Epidermal melanocyte (primary cell): ENCODE results near the gene PDYN.

ENCODE experiments used
- DNase-seq: peaks from one replicate; pipeline ENCODE4 v3.0.0; 2011; ENCODE audit warnings: low spot score; ENCODE audit not compliant: insufficient read length

The PDYN gene

DNA sequence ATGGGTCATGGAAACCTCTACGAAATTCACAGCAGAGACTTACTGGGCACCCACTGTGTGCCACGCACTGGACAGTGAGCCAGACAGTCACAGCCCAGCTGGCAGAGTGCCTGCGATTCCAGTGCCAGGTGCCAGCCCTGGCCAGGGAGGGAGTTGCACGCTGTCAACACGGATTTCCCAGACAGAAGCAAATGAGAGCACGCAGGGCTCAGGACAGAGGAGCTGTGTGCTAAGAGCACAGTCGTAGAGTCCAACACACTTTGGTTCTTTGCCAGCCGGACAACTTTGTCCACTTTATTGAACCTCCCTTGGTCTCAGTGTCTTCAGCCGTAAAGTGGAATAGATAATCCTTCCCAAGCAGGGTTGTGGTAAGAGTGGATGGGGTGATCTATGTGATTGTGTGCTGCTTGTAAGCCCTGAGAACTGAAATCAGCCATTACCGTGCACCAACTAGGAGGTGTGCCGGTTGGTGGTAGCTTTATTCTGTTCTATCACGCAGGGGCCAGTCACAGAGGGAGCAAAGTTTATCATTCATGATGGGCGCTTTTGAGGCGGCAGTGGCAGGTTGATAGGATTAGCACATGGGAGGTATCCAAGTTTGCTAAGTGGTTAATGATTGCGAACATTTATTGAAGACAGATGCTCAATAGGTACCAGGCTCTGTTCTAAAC is 58.0 kb downstream of the PDYN start:
- no peak for DNase-seq

DNA sequence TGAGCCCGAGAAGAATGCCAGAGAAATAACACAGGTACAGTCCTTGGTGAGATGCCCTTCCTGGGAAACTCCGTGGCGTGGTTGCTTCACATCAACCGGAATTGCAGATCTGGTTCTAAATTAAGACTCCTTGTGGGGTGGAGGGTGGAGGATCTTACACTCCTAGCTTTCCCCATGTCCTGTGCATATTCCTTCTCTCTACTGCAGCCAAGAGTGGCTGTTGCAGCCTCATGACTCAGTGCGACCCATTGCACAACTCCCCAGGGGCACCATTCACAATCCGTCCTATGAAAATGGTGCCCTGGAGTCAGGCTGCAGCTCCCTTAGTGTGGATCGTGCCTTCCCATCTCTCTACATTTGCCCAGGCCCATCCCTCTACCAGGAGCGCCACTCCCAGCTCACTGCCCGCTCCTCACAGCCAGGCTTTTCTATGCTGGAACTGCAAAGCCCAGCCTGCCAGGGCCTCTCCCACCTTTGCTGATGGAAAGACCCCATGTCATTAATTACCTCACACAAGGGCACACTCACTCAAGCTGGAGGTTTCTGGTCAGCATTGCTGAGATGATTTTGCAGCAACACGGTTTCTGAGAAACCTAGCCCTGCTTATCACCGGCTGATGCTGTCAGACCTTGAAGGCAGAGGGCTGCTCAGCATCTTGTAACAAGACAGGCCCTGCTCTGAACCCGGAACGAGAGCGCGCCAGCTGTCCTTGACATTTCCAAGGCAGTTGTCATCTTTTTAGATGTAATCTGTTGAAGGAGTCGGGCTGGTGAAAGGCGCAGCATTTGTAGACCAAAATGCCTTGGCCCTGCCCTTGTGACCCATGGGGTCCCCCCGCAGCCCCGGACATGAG is 58.9 kb downstream of the PDYN start:
- DNase-seq, result peak; percentile 57

DNA sequence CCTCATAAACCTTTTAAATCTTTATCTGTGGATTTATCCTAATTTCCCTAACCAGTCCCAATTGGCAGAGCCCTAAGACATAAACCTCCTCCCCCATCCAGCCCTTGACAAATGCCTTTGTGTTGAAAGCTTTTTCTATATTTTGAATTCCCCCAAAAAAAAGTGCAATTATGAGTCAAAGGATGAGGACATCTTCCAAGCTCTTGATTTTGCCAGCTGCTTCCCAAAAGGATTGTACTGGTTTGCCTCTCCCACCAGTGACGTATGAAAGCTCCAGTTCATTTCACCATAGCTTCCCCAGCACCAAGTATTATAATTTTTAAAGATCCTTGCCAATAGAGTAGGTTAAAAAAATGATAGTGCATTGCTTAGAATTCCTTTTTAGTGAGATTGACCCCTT is 59.7 kb downstream of the PDYN start:
- DNase-seq, result no peak

DNA sequence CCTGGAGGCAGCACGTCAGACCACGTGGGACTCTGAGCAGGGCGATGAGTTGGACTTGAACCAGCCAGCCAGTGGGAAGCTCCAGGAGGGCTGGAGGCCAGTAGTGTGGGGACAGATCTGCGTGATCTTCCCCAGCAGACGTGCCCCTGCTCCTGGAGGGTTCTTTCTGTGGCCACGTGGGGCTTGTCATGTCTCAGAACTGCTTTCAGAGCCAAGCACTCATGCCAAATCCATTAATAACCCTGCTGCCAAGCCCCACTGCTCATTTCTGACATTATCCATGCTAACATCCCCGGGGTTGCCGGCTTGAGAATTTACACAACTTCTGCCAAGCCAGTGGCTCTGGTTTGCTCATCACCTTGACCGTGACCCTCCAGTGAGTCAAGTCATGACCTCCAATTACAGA is 60.4 kb downstream of the PDYN start:
- DNase-seq, result peak; percentile 60

DNA sequence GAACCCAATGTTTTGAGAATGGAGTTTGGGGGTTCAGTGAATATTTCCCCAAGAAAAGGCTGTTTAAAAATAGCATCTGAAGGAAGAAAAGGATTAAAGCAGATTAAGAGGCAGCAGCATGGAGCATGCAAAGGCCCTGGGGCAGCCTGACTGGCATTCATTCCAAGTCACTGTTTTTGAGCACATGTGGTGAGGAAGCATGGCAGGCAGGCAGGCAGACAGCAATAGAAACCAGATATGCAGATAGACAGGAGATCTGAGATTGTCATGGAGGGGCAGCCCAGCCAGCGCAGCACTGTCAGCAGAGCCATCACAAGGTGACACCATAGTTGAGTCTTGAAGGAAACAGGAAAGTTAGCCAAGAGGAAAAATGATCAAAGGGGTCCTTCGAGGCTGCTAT is 60.9 kb downstream of the PDYN start:
- no peak for DNase-seq

DNA sequence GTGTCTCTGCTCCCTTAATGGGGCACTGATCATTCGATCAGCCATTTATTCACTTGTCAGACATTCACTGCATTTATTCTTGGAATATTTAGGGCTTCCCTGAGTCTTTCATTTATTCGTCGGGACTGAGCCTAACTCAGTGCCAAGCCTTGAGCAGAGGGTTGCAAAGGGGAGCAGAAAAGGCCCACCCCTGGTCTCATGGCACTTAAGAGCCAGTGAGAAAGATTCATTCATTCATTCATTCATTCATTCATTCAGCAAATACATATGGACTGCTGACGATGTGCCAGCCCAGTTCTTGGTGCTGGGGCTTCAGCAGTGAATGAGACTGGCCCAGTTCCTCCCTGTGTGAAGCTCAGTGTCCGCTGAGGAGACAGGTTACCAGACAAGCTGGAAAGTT is 62.0 kb downstream of the PDYN start:
- DNase-seq, result no peak

DNA sequence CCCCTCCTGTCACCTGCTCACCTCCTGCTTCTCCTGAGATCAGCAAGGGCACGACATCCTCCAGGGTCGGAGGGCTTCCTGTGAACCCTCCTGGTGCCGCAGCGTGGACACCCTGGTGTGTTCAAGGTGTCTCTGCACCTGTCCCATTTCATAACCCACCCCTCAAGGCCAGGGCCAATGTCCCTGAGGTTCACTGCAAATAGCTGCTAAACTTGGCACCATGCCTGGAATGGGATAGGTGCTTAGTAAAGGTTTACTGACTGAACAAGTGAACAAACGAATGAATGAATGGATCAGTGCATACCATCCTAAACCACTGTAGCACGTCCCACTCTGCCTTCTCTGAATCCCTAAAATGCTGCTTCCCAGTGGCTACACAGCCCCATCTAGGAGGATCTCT is 63.7 kb downstream of the PDYN start:
- no peak for DNase-seq

DNA sequence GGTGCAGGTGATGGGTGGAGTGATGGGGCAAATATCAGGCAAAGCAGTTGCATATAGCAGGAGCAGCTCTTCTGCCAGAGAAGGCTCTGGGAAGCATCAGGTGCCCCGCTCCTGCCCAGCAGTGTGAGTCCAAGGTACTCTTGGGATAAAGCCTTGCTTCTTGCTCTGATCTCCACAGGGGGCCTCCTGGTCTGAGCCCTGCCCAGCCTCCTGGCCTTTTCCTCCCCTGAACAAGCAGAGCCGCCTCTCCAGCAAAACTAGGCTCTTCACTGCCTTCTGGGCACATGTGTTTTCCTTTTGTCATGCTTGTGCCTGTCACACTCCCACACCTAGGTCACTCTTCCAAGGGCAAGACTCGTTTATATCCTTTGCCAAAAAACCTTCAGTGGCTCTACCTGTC is 64.4 kb downstream of the PDYN start:
- no peak for DNase-seq

DNA sequence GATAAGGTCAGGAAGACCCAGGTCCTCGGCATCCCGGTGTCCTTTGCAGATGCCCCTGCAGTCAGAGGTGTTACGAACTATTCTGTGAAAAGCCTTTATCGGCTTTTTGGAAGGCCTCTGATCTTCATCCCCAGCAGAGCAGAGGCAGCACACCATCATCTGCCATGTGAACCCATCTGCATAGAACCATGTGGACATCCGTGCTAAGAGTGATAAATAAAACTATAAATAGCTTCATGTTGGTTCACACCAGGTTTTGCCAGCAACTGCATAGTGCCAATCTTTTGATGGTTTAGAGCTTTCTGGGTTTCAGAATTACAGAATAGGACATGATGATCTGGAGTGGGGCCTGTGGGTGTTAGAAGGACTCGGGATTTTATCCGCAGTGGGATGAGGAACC is 65.1 kb downstream of the PDYN start:
- DNase-seq, result no peak
